HG03558 (cell line): ENCODE measurements around the gene RPL41.
A peak's percentile ranks its signal among the peaks of the same experiment; 100 is the strongest.
"Not testable (repeated sequence)": the region's sequence is repeated elsewhere in the genome, so short reads cannot be mapped to it uniquely, and the experiment has no call there.

ENCODE experiments used
- ATAC-seq: cut with Tn5 transposase; IDR thresholded peaks from one replicate; pipeline ENCODE4 v1.9.1; 2021; ENCODE audit warnings: moderate number of reproducible peaks; ENCODE audit not compliant: unreplicated experiment; ENCODE audit errors: extremely low read depth

RPL41 gene

DNA sequence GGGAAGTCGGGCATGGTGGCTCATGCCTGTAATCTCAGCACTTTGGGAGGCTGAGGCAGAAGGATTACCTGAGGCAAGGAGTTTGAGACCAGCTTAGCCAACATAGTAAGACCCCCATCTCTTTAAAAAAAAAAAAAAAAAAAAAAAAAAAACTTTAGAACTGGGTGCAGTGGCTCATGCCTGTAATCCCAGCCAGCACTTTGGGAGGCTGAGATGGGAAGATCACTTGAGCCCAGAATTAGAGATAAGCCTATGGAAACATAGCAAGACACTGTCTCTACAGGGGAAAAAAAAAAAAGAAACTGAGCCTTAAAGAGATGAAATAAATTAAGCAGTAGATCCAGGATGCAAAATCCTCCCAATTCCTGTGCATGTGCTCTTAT lies 13.8 kb upstream of the RPL41 start:
- no peak for ATAC-seq

GRCh38 chr12:56103066-56103711 lies 13.2 kb upstream of the RPL41 start:
- ATAC-seq: no peak

DNA sequence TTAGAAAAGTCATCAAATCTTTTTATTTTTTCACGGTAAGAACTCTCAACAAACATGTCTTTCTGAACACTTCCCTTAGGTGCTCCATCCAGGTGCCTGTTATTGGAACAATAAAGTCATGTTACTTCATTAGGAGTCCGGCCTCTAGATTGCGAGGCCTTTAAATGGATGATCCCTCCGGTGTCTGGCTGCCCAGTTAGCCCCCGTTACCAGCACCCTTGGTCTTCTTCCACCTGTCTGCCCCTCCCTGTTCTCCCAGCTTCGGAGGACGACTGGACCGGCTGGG lies 12.7 kb upstream of the RPL41 start:
- ATAC-seq: peak; percentile 4

DNA sequence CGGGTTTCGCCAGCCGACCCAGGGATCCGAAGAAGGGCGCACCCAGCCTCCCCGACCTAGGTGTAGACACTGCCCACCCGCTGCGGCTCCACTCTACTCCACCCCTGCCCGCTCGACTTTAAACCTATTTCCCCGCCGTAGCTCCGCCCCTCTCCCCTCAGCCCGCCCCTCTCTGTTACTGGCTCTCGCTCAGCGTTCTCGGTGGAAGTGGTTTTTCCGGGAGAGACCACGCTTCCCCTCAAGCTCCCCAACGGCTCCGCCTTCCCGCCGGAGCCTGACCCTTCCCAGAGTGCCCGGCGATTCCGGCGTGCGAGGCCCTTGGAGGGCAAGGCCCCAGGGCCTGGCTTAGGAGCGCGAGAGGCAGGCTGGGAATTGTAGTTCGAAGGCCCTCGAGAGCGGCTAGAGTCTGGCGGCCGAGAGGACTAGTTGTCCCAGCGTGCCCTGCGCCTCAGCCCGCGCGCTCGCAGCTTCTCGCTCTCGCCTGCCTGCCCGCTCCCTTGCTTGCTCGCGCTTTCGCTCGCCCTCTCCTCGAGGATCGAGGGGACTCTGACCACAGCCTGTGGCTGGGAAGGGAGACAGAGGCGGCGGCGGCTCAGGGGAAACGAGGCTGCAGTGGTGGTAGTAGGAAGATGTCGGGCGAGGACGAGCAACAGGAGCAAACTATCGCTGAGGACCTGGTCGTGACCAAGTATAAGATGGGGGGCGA lies 12.2 kb upstream of the RPL41 start, which contains the start of gene PA2G4:
PA2G4 (plus strand) TSS at position 451 of the 706 bp plus-strand sequence; CDS start at position 630, 179 bp downstream.
- peak; percentile 95 for ATAC-seq

DNA sequence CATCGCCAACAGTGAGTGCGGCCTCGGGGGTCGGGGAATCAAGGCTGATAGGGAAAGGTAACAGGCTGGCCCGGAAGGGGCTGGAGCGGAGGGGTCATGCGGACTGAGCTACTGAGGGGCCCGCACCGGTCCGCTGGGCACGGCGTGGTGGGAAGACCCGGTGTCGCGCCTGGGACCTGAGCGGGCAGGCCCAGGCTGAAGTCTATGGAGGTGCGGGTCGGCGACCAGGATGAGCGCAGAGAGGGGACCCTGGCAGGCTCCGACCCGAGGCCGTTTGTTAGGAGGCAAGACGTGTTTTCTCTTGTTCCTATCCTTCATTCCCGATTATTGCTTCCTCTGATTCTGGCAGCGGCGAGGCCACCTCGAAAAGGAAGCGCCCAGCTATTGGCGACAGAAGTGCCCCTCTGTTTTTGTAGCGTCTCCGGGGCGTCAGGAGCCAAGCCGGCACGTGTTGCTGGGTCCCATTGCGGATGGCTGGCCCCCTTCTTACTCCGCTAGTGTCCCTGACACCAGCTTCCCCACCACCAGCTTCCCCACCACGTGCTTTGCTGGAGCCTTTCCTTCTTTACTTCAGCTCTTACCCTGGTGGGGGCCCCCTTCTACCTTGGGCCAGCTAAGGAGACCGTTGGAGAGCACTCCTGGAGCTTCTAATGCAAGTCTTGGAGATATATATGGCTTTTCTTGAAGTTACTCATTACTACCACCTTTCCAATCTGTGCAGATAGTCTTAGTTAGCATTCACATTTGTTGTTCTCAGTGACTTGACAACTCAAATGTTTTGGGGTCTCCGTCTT lies 11.4 kb upstream of the RPL41 start:
- no peak for ATAC-seq

- ATAC-seq: no peak
These were observed 10.9 kb upstream of the RPL41 start for GRCh38 chr12:56105609-56105902.

GRCh38 chr12:56107242-56107641 lies 9.2 kb upstream of the RPL41 start:
- no peak for ATAC-seq

- no peak for ATAC-seq
These were observed 5.9 kb upstream of the RPL41 start for GRCh38 chr12:56110571-56110970.

- ATAC-seq: no peak
These were observed 2.3 kb upstream of the RPL41 start for GRCh38 chr12:56114084-56114483.

- no peak for ATAC-seq
These were observed 1.1 kb upstream of the RPL41 start for GRCh38 chr12:56115329-56115728.

- not testable (repeated sequence) for ATAC-seq
These were observed 761 bp downstream of the RPL41 start for GRCh38 chr12:56117082-56117706.

DNA sequence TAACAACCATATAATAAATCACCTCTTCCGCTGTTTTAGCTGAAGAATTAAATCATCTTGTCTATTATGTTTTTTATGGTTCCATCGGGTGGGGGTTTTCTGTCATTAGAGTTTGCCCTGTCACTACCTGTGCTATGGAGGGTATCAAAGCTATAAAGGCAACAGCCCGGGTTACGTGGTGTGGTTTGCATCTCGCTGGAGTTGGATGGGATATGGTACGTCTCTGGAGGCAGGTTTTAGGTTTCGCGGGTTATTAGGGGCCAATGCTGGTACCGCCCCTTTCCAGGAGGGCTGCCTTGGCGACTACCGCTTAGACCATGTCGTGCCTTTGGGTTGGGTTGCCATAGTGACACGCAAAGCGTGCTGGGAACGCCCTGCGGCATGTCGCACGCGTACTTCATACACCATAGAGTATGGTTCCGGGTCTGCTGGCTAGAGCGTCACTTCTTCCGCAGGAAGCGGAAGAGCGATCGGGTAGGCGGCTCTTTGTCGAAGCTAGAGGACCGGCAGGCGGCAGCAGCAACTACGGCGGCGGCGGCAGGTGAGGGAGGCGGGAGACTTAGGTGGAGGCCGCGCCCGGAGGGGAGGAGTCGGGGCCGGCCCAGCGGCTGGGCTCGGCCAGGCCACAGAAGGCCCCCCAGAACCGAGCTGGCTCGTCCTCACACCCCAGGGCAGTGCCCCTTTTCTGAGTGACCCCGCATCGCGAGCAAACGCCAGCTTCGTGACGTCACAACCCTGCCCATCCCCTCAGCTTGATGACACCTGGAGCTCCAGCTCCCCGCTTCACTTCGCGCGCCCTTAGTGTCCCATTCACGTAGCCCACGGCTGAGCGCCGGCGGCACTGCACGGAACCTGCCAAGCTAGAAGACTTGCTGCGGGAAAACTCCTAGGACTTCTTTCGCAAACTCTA lies 1.6 kb downstream of the RPL41 start, which contains the start of gene ZC3H10:
ZC3H10 (plus strand) TSS at position 489 of the 910 bp plus-strand sequence. CDS start 2,297 bp downstream, outside the sequence.
- ATAC-seq: peak; percentile 89

GRCh38 chr12:56118688-56119357 lies 2.4 kb downstream of the RPL41 start:
- no peak for ATAC-seq

- ATAC-seq: no peak
These were observed 2.9 kb downstream of the RPL41 start for GRCh38 chr12:56119361-56119796.

DNA sequence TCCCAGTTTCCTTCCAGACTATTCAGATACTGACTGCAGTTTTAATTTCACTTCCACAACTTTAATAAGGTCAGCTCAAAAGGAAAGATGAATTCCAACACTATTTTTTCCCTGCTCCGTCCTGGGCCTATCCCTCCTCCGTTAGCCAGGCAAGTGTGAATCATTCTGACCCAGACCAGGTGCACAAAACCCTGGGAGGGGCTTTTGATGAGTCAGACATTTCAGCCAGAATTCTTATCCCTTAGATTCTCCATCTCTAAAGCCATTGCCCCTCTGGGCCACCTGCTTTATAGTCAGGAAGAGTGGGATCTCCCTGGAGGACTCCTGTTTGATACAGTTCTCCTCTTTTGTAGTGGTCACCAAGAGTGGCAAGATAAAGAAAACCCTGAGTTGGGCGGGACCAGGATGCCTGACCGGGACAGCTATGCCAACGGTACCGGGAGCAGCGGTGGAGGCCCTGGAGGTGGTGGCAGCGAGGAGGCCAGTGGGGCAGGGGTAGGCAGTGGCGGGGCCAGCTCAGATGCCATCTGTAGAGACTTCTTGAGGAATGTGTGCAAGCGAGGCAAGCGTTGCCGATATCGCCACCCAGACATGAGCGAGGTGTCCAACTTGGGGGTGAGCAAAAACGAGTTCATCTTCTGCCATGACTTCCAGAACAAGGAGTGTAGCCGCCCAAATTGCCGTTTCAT lies 3.9 kb downstream of the RPL41 start:
- no peak for ATAC-seq

DNA sequence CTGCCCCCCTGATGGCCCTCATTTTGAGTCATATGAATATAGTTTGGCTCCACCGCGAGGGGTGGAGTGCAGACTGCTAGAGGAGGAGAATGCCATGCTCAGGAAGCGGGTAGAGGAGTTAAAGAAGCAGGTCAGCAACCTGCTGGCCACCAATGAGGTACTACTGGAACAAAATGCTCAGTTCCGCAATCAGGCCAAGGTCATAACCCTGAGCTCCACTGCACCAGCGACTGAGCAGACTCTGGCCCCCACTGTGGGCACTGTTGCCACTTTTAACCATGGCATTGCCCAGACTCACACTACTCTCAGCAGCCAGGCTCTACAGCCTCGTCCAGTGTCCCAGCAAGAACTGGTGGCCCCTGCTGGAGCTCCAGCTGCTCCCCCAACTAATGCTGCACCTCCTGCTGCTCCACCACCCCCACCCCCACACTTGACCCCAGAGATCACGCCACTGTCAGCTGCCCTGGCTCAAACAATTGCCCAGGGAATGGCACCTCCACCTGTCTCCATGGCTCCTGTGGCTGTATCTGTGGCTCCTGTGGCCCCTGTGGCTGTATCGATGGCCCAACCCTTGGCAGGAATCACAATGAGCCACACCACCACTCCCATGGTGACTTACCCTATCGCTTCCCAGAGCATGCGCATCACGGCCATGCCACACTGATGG lies 4.9 kb downstream of the RPL41 start:
- no peak for ATAC-seq

GRCh38 chr12:56122637-56123036 lies 6.2 kb downstream of the RPL41 start:
- ATAC-seq: no peak

DNA sequence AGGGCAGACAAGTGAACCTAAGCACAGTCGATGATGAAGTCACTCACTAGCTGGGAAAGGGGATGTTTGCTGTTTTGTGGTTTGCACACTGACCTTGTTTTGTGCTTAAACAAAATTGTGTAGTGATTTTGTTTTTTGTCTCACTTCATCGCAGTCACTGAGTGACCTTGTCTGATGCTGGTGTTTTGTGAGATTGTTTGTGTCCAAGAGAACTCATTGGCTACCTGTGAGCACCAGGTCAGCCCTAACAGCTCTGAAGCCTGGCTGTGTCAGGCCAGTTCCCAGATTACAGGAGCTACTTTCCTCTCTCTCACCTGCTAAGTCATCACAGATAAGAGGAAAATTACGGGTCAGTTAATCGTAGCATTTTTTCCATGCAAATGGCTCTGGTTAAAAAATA lies 7.7 kb downstream of the RPL41 start:
- ATAC-seq: no peak
